IPS-20b (cell line): ENCODE results near the gene ECT2.

Experiments
- H3K27ac ChIP-seq: one replicate; pipeline ENCODE4 v1.5.1; 2013; ENCODE audit warnings: low read length
- H3K27me3 ChIP-seq: 2 replicates; pipeline ENCODE4 v1.6.1; 2013; ENCODE audit warnings: mild to moderate bottlenecking, low read length, inconsistent platforms; ENCODE audit not compliant: insufficient read depth
- H3K36me3 ChIP-seq: 2 replicates; pipeline ENCODE4 v1.6.1; 2013; ENCODE audit warnings: low read depth, mild to moderate bottlenecking, inconsistent platforms, low read length, moderate library complexity; ENCODE audit not compliant: insufficient read depth
- H3K4me1 ChIP-seq: 2 replicates; pipeline ENCODE4 v1.6.1; 2013; ENCODE audit warnings: mild to moderate bottlenecking, control low read depth, inconsistent platforms, low read length, moderate library complexity; ENCODE audit not compliant: insufficient read depth
- H3K4me3 ChIP-seq: 2 replicates; pipeline ENCODE4 v1.5.1; 2013; ENCODE audit warnings: mild to moderate bottlenecking, low read length, inconsistent platforms
- H3K9ac ChIP-seq: 2 replicates; pipeline ENCODE4 v1.6.1; 2013; ENCODE audit warnings: low read depth, mild to moderate bottlenecking, inconsistent platforms, low read length, moderate library complexity
- H3K9me3 ChIP-seq: 2 replicates; pipeline ENCODE4 v1.6.1; 2013; ENCODE audit warnings: mild to moderate bottlenecking, low read depth, low read length, inconsistent platforms; ENCODE audit not compliant: insufficient read depth

ECT2 gene

DNA sequence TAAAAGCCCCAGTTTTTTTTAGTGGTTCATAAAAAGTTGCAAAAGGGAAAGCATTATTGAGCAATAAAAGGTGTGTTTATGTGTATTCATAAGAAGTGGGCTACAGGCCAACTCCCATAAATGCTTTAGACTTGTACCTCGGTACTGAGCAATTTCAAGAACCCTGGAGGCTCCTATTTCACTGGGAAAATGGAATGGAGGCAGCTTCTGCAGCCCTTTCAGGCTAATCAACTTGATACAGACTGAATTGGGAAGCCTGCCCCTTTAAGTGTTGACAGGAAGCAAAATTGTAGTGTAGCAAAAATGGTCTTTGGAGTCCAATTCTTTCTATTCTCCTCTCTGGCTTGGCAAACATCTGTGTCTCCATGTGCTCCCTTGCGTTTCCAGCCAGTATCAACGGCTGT, 118.8 kb downstream of the ECT2 start:
- no peaks in the 10 kb centered on the region for H3K9me3 ChIP-seq
- no peak overlapping the region for H3K9ac ChIP-seq
- H3K4me3 ChIP-seq = no peak overlapping the region
- H3K27ac ChIP-seq = no peak overlapping the region
- no peaks in the 10 kb centered on the region for H3K36me3 ChIP-seq
- peaks cover under 1% of the 10 kb centered on the region; the same call in 1 of the 2 replicates for H3K4me1 ChIP-seq
- no peaks in the 10 kb centered on the region for H3K27me3 ChIP-seq

DNA sequence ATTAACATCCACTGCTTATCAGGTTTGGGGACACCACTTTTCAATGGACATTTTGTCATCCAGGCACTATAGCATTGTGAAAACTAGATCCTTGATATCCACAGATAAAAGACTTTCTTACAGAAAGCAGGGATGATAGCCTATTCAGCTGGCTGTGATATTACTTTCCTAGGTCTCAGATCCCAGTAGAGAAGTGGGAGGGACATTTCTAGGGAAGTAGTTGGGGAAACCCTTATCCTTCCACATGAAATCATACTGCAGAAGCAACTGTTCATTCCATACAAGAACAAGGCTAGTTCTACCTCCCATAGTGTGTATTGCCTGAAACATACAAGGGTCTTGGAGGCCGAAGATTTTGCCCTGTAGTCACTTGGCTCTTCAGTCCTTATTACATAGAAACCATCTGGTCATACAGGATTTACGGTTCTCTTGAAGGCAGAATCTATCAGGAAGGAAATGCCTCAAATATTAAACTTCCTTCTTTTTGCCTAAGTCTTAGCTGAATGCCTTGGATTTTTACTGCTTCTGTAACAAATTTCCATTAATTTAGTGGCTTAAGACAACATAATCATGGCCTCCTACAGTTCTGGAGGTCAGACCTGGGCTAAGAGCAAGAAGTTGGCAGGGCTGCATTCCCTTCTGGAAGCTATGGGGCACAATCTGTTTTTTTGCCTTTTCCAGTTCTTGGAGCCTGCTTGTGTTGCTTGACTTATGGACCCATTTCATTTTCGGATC, 119.4 kb downstream of the ECT2 start:
- Histone ChIP-seq H3K4me1 (peaks cover 6% of the 10 kb centered on the region; the same call in 1 of the 2 replicates), H3K27me3 (no peaks in the 10 kb centered on the region), H3K27ac (no peak overlapping the region), H3K4me3 (no peak overlapping the region), H3K36me3 (no peaks in the 10 kb centered on the region), H3K9me3 (no peaks in the 10 kb centered on the region), H3K9ac (no peak overlapping the region)
